AG04450 (cell line): ENCODE results near the gene IGFBP4. TPM values are rescaled to one million over a fixed set of nuclear protein-coding genes. Genes with fewer than 3 reads are reported as not detected.

Experiments used
- CTCF ChIA-PET: fragments of 300-600, 350-600 bp; formaldehyde crosslinking; extraction: SDS; loops from one replicate; lab custom pipeline; 2022; ENCODE audit warnings: antibody characterized with exemption, inconsistent platforms; lab: Charles Lee
- POLR2A ChIA-PET: fragments of 350-600 bp; formaldehyde crosslinking; extraction: SDS; loops from one replicate; lab custom pipeline; 2021; ENCODE audit warnings: antibody characterized with exemption, inconsistent platforms; lab: Yijun Ruan, JAX
- DNase-seq: peaks from one replicate; pipeline ENCODE4 v3.0.0-alpha.2; 2011; ENCODE audit warnings: low read depth, low spot score
- H3K27ac ChIP-seq: one replicate; pipeline ENCODE4 v1.5.1; 2012; ENCODE audit warnings: low read depth, low read length, control low read depth
- H3K27me3 ChIP-seq: one replicate; pipeline ENCODE4 v1.6.0; 2012; ENCODE audit warnings: low read length; ENCODE audit not compliant: control insufficient read depth, insufficient read depth
- H3K4me3 ChIP-seq: 2 replicates; pipeline ENCODE4 v1.5.1; 2011; ENCODE audit warnings: mild to moderate bottlenecking, low read depth, low read length, control low read depth
- H3K9me3 ChIP-seq: 2 replicates; pipeline ENCODE4 v1.5.1; 2012; ENCODE audit warnings: low read length; ENCODE audit not compliant: control insufficient read depth, insufficient read depth
- CTCF ChIP-seq: IDR thresholded peaks from 2 replicates; pipeline ENCODE4 v1.5.1; 2011; ENCODE audit warnings: low read depth, low read length, control low read depth, inconsistent platforms
- polyA plus RNA-seq: library from polyadenylated mRNA; depleted of rRNA; stranded (reverse); fragments of >200 nt; gene quantifications from 2 replicates; pipeline ENCODE4 v1.2.3, GENCODE V29; 2011

Gene IGFBP4
- polyA plus RNA-seq, 1 experiment: 1,026 TPM

DNA sequence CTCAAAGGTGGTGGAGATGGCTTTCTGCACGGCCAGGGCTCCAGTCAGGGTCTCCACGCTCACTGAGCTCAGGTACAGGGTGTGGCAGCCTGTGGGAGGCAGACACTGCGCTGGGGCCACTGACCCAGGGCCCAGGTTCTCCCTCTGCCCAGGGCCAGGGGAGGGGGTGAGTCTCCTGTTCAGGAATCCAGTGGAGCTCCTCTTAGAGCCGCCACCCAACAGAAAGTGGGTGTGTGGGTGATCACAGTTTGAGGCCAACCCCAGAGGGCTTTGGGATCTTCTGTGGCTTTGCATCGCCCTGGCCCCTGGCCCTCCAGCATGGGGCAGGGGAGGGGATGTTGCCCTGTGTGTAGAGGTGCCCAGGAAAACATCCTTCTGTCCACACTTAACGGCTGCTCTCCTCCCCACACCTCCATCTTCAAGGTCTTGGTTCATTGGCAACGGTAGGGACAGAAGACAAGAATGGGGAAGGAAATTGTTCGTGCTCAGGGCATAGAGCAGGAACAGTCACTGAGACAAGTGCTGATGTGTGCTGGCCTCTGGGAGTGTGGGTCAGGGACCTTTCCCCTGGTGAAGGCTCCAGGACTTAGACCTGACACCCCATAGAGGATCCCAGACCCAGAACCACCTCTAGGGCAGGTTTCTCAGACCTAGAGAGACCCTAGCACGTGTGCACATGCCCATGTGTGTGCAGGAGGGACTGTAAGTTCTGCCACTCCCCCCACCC lies 36.7 kb downstream of the IGFBP4 start:
- H3K27ac ChIP-seq: no peak overlapping the region
- no peak overlapping the region for H3K4me3 ChIP-seq
- no peaks in the 10 kb centered on the region for H3K27me3 ChIP-seq
- H3K9me3 ChIP-seq: no peaks in the 10 kb centered on the region
- ChIA-PET POLR2A (interaction anchor here (3.8 kb wide), 1 partner anchor 53 kb away, joined by 29 read pairs; no protein-coding TSS in a partner anchor), CTCF (no interaction called here)
- no peak for TF ChIP-seq CTCF
- no peak for DNase-seq

DNA sequence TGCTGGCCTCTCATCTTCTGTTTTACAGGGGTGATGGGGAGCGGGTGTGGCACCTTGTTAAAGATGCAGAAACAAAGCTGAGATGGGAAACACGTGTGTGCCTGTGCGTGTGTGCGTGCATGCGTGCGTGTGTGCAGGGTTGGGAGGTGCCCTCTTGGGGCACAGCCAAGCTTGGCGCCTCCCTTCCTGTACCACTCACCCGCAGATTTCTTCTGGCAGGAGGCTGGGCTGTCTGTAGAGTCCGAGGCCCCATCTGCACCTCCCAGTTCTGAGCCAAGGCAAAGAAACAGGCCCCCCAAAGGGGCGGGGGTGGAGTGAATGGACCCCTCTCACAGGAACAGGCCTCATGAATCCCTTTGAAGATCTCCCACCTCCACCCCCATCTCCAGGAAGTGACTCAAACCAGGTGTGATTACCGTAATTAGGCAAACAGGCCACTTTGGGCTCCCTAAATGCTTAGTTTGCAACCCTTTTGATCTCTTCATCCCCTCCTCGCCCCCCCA lies 37.3 kb downstream of the IGFBP4 start:
- no peaks in the 10 kb centered on the region for H3K9me3 ChIP-seq
- DNase-seq: no peak
- no peak overlapping the region for H3K4me3 ChIP-seq
- H3K27me3 ChIP-seq: no peaks in the 10 kb centered on the region
- H3K27ac ChIP-seq: no peak overlapping the region
- POLR2A ChIA-PET: interaction anchor here (3.8 kb wide), 1 partner anchor 52 kb away, joined by 29 read pairs; no protein-coding TSS in a partner anchor
- CTCF ChIA-PET: no interaction called here
- no peak for TF ChIP-seq CTCF

GRCh38 chr17:40481106-40481505 lies 37.9 kb downstream of the IGFBP4 start:
- DNase-seq: no peak
- no peaks in the 10 kb centered on the region for H3K9me3 ChIP-seq
- TF ChIP-seq CTCF: no peak
- ChIA-PET POLR2A (interaction anchor here (3.8 kb wide), 1 partner anchor 52 kb away, joined by 29 read pairs; no protein-coding TSS in a partner anchor), CTCF (no interaction called here)
- H3K27me3 ChIP-seq: no peaks in the 10 kb centered on the region
- no peak overlapping the region for H3K4me3 ChIP-seq
- H3K27ac ChIP-seq: no peak overlapping the region

- POLR2A ChIA-PET: interaction anchor here (0.6 kb wide), 2 partner anchors 51 to 67 kb away, joined by 3 to 4 read pairs; no protein-coding TSS in a partner anchor
- Histone ChIP-seq H3K4me3 (no peak overlapping the region), H3K9me3 (no peaks in the 10 kb centered on the region), H3K27ac (no peak overlapping the region), H3K27me3 (no peaks in the 10 kb centered on the region)
- CTCF ChIA-PET: interaction anchor here (1.7 kb wide), 1 partner anchor 51 kb away, joined by 6 read pairs; no protein-coding TSS in a partner anchor
- no peak for DNase-seq
- TF ChIP-seq CTCF: no peak
These were observed 39.5 kb downstream of the IGFBP4 start for GRCh38 chr17:40482722-40483121.

DNA sequence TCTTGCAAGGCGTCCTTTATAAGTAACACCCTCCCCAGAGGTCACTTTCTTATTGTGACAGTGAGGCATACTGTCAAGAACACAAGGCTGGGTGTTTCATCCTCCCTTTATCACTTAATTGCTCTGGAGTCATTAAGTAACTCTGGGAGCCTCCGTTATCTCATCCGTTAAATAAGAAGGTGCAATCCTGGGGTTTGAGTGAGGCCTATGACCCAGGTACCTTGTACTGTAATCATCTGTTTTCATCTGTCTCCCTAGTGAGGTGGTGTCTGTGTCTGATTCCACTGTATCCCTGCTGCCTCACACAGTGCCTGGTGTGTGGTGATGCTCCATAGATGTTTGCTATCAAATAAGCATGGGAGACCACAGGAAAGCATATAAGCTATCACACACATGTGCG lies 40.4 kb downstream of the IGFBP4 start:
- DNase-seq: no peak
- Histone ChIP-seq H3K9me3 (no peaks in the 10 kb centered on the region), H3K27ac (no peak overlapping the region), H3K4me3 (no peak overlapping the region), H3K27me3 (no peaks in the 10 kb centered on the region)
- no peak for TF ChIP-seq CTCF
- CTCF ChIA-PET: interaction anchor here (1.7 kb wide), 1 partner anchor 50 kb away, joined by 6 read pairs; no protein-coding TSS in a partner anchor
- POLR2A ChIA-PET: no interaction called here
